Erythroblast (primary cell): ENCODE measurements around the gene HOXA2.

Experiments
- GATA1 ChIP-seq: IDR thresholded peaks from 2 replicates; pipeline ENCODE4 v1.6.1; 2011; ENCODE audit warnings: low read depth, mild to moderate bottlenecking, control low read depth, low read length, moderate library complexity
- POLR2A ChIP-seq: IDR thresholded peaks from 2 replicates; pipeline ENCODE4 v1.6.1; 2011; ENCODE audit warnings: mild to moderate bottlenecking, low read length

DNA sequence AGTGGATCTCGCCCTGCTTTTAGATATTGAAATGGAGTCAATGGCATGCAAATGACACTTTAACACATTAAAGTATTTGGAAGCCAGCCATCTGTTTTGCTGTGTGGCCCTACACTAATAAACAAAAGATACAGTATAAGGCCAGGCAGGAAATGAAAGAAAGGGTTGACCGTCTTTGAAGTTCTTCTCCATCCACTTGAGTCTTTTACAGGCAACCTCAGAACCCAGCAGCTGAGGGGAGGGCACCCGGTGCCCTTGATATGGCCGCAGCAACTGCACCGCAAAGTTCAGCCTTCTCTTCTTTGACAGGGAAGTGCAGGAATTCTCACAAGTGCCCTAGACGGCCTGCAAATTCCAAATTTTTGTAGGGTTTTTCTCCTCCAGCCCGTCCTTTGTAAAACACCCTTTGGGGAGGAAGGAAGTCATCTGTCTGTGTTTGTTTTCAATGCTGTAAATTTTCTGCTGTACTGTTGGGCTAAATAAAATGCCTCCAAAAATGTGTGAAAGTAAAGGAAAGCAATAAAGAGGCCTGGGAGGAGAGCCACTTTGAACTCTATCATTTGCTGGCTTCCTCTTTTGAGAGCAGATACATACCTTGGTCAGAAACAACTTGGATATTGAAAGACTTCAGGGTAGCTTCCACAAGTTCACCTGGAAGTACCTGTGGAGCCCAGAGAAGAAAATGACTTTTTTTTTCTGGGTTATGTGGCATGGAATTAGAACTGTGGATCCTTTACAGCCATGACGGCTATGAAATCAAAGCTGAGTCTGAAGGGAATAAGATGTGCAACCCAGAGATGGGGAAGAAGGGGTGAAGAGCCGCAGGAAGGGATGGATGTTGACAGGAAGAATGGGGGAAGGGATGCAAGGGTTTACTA is 10.3 kb downstream of the HOXA2 start:
- TF ChIP-seq POLR2A = no peak
- TF ChIP-seq GATA1 = no peak
